Esophagus muscularis mucosa (tissue), 3 donors: ENCODE data around the gene WEE1.

Experiments
- CTCF ChIP-seq, 3 experiments: fragments of 200-600 bp in 2 of 3; fragments of 450-650 bp in 1 of 3; sonication (generic) in 2 of 3; IDR thresholded peaks; one replicate each; pipeline ENCODE4 v1.5.1; 2017 to 2019; ENCODE audit warnings: antibody characterized with exemption in 3 of 3, mild to moderate bottlenecking in 2 of 3, moderate library complexity in 1 of 3
- POLR2A ChIP-seq: fragments of 450-650 bp; IDR thresholded peaks from one replicate; pipeline ENCODE4 v1.6.1; 2017; ENCODE audit warnings: antibody characterized with exemption, moderate library complexity, mild to moderate bottlenecking, low read depth

DNA sequence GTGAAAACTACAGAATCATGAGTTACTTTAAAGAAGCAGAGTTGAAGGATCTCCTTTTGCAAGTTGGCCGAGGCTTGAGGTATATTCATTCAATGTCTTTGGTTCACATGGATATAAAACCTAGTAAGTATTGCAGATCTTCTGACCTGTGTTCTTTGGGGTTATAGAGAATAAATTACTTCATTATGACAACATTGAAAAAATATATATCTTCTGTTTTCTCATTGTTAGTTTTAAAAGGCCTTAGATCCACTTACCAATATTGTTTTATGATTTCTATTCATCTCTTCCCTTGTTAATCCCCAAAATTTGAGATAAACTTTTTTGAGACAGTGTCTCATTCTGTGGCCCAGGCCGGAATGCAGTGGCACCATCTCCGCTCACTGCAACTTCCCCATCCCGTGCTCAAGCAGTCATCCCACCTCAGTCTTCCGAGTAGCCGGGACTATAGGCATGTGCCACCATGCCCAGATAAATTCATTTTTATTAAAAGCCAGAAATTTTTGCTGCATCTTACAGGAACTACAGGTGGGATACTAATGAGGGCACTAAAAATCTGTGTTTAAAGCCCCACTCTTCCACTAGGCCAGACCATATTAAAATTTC, 8.2 kb downstream of the WEE1 start:
- no peak for TF ChIP-seq CTCF (IDR thresholded peaks at IDR 0.05)
- TF ChIP-seq POLR2A, result no peak
